Activated T-cell treated with anti-CD3 and anti-CD28 coated beads for 48 hours (primary cell): ENCODE results near the gene LOXL1.

Experiments used
- DNase-seq: peaks from one replicate; pipeline ENCODE4 v3.0.0-alpha.2; 2020; ENCODE audit warnings: low read depth

The LOXL1 gene

DNA sequence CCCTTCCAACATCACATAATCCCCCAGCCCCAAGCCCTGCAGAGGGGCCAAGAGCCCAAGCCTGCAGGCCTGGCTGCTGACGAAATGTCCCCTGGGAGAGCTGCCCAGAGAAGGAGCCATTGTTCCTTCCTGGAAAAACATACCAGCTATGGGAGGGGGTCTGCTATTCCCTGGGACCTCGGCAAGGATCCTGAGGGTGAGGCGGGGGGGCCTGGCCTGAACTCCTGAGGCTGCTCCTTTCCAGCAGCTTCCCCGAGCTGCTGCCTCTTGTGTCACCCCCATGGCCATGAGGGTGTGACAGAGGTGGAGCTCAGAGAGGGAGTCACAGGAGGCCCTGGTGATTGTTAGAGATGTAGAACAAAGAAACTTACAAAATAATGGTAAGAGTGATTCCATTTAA, 12.9 kb downstream of the LOXL1 start:
- DNase-seq: no peak

GRCh38 chr15:73940061-73940981, 14.1 kb downstream of the LOXL1 start:
- DNase-seq: no peak

DNA sequence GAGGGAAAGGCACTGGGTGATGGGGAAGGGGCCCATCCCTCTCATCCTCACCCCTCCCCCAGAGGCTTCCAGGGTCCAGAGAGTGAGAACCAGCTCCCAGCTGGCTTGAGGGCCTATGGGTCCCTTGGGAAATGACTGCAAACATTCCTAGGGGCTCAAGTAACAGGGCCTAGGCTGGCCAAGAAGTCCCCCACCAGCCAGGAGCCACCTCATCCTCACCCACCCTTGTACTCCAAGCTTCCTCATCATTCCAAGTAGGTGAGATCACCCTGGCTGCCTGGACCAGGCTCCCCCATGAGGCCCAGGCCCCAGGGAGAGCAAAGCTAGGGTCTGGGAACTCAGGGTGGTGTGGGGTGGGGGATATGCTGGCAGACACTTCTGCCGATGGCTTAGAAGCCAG, 14.8 kb downstream of the LOXL1 start:
- no peak for DNase-seq

DNA sequence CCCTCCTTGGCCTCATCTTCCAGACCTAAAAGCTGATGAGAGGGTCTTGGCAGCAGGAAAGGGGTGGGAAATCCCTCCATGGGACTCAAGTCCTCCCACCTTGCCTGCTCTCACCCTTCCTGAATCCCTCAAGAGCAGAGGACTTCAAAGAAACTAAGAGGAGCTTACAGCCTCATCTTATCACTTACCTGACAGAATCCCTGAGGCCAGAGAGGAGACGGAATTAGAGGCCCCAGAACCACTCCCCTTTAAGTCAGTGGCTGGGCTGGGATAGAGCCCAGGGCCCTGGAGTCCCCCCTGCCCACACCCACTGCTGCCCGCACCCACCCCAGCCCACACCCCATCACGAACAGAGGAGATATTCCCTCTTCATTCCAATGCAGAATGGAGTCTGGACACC, 15.2 kb downstream of the LOXL1 start:
- no peak for DNase-seq

DNA sequence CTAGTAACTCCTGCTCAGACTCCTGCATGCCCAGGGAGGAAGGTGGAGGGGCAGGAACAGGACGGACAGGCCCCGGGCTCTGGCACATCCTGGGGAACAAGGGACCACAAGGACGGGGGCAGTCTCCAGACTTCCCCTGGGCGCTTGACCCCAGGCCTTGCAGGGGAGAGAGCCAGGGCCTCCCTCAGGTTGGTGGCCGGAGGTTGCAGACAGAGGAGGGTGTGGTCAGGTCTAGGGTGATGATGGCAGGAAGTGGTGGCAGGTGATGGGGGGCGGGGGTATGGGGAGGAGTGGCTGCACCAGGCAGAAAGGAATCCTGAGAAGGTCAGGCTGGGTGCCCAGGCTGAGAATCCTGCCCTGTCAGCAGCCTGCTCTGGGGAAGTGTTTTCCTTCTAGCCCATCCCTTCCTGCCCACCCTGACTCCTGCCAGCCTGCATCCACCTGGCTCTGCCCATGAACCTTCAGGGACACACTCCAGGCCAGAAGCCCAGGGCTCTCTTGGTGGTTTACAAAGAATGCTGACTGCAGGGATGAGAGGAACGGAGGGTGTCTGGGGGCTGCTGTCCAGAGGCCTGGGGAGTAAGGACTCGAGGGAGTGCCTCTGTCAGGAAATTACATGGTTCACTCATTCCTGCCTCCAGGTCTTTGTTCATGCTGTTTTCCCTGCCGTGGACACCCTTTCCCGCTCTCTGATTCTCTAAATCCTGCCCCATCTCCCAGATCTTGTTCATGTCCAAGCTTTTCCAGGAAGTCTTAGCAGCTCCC, 15.8 kb downstream of the LOXL1 start:
- DNase-seq: no peak

DNA sequence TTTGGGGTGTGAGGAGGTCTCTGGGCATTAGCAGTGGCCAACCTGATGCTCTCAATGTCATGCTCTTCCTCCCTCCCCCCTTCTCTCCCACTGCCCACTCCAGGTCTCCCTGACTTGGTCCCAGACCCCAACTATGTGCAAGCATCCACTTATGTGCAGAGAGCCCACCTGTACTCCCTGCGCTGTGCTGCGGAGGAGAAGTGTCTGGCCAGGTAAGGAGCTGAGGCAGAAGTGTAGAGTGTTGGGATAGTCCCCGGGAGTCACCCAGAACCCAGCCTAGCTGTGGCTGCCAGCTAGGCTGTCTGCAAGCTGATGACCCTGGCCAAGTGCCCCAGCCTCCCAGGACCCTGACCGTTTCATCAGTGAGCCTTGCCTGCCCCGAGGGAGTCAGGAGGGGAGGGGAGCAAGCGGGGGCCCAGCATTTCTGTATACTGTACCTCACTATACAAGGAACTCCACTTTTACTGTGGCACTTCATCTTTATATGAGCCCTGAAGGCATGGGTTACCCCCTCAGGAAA, 16.5 kb downstream of the LOXL1 start:
- DNase-seq: no peak

GRCh38 chr15:73944161-73945129, 18.2 kb downstream of the LOXL1 start:
- no peak for DNase-seq

DNA sequence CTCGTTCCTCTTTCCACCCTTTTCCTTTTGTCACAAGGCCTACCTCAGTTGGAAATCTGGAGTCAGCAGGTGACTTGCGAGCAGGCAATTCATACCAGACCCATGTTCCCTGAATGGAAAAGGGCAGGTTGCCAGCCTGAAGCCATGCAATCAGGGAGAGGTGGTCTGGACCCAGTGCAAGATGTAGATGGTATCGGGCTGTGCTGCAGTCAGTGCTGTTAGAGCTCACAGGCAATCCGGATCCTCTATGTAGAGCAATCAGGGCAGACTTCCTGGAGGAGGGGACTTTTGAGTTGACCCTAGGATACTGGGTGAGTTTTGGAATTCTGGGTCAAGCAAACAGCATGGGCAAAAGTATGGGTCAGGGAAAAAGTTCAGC, 18.9 kb downstream of the LOXL1 start:
- DNase-seq: no peak

DNA sequence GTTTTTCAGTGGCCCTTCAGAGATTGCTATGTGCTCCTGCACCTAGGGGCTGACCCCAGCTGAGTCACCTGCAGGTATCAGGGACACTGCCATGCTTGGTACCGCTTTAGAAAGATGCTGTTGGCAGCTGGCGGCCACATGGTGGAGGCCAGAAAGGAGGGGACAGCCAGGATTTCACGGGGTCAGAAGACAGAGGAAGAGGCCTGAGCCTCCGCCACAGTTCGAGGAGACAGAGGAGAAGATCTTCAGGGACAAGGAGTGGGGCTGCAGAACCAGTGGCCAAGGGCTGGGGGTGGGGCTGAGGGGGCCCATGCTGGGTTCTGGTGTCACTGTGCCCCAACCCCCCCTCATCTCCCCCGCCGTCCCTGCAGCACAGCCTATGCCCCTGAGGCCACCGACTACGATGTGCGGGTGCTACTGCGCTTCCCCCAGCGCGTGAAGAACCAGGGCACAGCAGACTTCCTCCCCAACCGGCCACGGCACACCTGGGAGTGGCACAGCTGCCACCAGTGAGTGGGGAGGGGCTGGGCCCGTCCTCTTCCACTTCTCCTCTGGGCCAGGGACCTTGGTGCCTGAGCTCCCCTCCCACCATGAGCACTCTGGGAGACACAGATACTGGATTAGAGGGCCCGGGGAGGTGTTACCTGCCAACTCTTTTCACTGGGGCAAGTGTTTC, 19.9 kb downstream of the LOXL1 start:
- no peak for DNase-seq

GRCh38 chr15:73946795-73947370, 20.6 kb downstream of the LOXL1 start:
- no peak for DNase-seq

DNA sequence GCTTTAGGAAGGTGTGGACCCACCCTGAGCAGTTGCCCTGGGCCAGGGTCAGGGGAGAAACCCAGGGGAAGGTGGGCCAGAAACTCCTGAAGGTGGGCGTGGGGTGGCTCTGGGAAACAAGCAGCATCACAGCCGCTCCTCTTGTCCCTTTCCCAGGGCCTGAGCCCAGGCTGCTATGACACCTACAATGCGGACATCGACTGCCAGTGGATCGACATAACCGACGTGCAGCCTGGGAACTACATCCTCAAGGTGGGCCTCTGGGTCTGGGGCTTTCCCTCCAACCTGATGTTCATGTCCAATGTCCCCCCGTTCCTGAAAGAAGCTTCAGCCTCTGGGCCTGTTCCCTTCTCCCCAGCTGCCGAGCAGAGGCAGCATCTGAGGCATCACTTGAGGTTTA, 21.4 kb downstream of the LOXL1 start:
- DNase-seq: no peak

DNA sequence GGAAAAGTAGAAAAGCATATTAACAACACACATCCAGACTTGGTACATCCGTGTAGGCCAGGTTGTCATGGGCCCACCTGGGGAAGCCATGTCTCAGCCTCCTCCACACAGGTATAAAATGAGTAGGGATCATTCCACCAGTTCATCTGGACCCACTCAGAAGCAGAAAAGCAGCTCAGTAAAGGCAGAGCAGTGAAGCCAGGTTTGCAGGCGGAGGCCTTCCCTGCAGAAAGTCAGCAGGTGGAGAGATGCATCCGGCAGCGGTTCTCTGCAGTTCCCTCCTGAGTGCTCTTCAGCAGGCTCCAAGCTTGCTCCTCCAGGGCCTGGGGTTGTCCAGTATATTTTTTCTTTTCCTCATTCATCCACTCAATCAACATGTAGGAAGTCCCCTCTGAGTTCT, 22.1 kb downstream of the LOXL1 start:
- no peak for DNase-seq

GRCh38 chr15:73948982-73949381, 22.7 kb downstream of the LOXL1 start:
- no peak for DNase-seq

GRCh38 chr15:73949496-73949895, 23.2 kb downstream of the LOXL1 start:
- no peak for DNase-seq

DNA sequence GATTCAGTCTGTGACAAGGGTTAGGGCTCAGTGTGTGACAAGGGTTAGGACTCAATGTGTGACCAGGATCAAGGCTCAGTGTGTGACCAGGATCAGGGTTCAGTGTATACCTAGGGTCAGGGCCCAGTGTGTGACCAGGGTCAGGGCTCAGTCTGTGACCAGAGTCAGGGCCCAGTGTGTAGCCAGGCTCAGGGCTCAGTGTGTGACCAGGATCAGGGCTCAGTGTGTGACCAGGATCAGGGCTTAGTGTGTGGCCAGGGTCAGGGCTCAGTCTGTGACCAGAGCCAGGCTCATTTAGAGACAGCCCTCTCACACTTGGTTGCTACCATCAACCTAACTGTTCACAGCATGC, 24.2 kb downstream of the LOXL1 start:
- no peak for DNase-seq

GRCh38 chr15:73950831-73951561, 24.7 kb downstream of the LOXL1 start:
- DNase-seq: peak; percentile 53

DNA sequence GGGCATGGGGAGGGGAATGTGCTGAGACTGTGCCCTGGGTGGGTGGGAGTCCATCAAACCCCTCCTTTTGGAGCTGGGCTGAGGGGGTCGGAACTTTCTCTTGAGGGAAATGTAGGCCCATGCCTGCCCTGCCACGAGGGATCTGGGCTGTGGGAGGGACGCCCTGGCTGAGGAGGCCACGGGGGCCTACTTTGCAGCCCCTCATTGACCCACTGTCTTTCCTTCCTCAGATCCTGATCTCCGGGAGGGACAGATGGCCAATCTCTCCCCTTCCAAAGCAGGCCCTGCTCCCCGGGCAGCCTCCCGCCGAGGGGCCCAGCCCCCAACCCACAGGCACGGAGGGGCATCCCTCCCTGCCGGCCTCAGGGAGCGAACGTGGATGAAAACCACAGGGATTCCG, 25.3 kb downstream of the LOXL1 start:
- DNase-seq: no peak

GRCh38 chr15:73952171-73952912, 26.1 kb downstream of the LOXL1 start:
- DNase-seq: no peak

DNA sequence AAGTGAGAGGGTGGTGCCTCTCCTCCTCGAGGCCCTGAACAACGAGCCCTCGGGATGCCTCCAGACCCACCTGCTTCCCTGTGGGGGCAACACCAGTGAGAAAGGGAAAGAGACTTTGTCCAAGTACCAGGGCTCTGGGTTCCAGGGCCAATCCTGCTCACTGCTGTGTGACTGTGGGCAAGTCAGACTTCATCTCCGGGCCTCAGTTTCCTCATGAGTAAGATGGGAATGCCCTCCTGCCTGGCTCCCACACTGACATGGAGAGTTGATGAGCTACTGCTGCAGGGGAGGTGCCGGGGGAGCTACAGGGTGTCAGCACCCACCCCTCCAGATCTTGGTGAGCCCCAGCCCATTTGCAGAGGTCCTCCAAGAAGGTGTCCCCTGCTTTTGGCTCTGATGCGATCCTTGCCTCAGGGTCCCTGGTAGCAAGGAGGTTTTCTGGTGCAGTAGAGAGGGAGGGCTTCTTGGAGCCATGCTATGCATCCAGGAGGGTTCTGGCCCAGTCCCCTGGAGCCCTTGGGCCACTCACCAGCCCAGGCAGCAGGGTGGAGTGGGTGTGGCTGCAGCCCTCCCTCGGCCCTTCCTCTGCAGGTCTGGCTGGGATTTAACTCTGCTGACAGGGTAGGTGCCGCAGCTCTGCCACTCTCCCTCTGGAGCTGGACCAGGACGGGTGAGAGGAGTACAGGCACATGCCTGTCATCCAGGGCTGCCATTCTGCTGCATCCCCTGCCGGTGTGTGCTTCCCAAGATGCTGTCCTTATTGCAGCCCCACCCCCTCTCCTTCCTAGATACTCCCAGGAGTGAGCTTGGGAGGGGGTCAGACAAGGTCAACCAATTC, 26.9 kb downstream of the LOXL1 start:
- DNase-seq: no peak
